Measurements from ENCODE around the gene KIF1A.

- TF ChIP-seq GTF2F1 (IDR thresholded peaks at IDR 0.05; ENCODE audit: low read length) (no peak), MIXL1 (CRISPR knock-in tag; IDR thresholded peaks at IDR 0.05) (no peak), POGZ (CRISPR knock-in tag; IDR thresholded peaks at IDR 0.05) (no peak), TMF1 (CRISPR knock-in tag; IDR thresholded peaks at IDR 0.05; ENCODE audit: low read depth) (no peak), PBX3 (CRISPR knock-in tag; IDR thresholded peaks at IDR 0.05; ENCODE audit: borderline replicate concordance) (no peak), KDM6A (CRISPR knock-in tag; IDR thresholded peaks at IDR 0.05; ENCODE audit: low read depth) (no peak), SRY (CRISPR knock-in tag; IDR thresholded peaks at IDR 0.05) (no peak), TAF1 (CRISPR knock-in tag; IDR thresholded peaks at IDR 0.05) (no peak)
- TF ChIP-seq, protein P1, sequence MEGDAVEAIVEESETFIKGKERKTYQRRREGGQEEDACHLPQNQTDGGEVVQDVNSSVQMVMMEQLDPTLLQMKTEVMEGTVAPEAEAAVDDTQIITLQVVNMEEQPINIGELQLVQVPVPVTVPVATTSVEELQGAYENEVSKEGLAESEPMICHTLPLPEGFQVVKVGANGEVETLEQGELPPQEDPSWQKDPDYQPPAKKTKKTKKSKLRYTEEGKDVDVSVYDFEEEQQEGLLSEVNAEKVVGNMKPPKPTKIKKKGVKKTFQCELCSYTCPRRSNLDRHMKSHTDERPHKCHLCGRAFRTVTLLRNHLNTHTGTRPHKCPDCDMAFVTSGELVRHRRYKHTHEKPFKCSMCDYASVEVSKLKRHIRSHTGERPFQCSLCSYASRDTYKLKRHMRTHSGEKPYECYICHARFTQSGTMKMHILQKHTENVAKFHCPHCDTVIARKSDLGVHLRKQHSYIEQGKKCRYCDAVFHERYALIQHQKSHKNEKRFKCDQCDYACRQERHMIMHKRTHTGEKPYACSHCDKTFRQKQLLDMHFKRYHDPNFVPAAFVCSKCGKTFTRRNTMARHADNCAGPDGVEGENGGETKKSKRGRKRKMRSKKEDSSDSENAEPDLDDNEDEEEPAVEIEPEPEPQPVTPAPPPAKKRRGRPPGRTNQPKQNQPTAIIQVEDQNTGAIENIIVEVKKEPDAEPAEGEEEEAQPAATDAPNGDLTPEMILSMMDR (CRISPR knock-in tag; IDR thresholded peaks at IDR 0.05) = no peak
Measured at GRCh38 chr2:240781471-240782220, 38.4 kb downstream of the KIF1A start.
